ENCODE measurements around the gene TNNT1.

TNNT1 gene

DNA sequence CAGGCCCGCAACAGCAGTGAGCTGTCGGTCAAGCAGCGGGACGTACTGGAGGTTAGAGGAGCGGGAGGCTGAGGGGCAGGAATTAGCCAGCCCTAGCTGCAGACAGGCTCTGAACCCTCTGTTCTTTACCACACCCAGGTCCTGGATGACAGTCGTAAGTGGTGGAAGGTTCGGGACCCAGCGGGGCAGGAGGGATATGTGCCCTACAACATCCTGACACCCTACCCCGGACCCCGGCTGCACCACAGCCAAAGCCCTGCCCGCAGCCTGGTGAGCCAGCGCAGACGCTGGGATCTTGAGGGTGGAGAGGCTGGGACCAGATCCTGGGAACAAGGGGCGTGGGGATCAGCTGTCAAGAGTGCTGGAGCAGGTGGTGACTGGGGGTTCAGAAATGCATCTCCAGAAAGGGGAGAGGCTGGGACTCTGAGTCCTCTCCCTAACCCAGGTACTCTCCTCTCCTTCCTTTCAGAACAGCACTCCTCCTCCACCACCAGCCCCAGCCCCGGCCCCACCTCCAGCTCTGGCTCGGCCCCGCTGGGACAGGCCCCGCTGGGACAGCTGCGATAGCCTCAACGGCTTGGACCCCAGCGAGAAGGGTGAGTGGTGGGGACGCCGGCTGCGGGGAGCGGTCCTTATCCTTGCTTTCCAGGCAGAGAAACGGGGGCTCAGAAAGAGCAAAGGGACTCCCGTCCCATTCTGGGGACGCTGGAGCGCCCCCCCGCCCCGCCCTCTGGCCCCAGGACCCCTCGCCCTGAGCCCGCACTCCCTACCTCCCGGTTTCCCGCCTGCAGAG lies 62.9 kb downstream of the TNNT1 start:
- peaks cover 25% of the 10 kb centered on the region for H3K27me3 ChIP-seq (ENCODE audit: control insufficient read depth, insufficient read depth, low read length)
- H3K36me3 ChIP-seq (ENCODE audit: control insufficient read depth, insufficient read depth, low read length): peaks cover 6% of the 10 kb centered on the region
- H3K9ac ChIP-seq (ENCODE audit: low read depth, low read length): no peak overlapping the region
- no peaks in the 10 kb centered on the region for H3K9me3 ChIP-seq (ENCODE audit: control insufficient read depth, insufficient read depth, low read length)
- H3K27ac ChIP-seq (ENCODE audit: low read depth, low read length): peak overlapping the region; percentile 67
- peak overlapping the region; percentile 71 for H3K4me3 ChIP-seq (ENCODE audit: low read depth, low read length)
- H3K4me1 ChIP-seq (ENCODE audit: control insufficient read depth, insufficient read depth, low read length): peaks cover 21% of the 10 kb centered on the region

DNA sequence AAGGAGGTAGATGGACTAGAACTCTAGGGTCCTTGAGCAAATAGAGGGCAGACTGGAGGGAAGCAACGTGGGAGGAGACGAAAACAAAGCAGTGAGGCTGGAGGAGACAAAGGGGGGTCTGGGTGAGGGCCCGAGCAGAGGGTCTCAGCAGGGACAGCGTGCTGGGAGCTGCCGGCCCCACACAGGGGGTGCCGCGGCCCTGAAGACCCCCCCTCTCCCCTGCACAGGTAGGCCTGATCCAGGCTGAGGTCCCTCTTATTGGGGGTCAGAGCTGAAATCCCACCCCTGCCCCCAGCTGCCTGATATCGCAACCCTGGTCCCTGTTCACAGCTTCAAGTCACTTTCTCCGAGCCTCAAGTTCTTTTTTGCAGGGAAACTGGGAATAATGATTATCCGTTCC lies 64.6 kb downstream of the TNNT1 start:
- Histone ChIP-seq H3K9me3 (ENCODE audit: control insufficient read depth, insufficient read depth, low read length) (no peaks in the 10 kb centered on the region), H3K9ac (ENCODE audit: low read depth, low read length) (no peak overlapping the region), H3K27me3 (ENCODE audit: control insufficient read depth, insufficient read depth, low read length) (peaks cover 30% of the 10 kb centered on the region), H3K36me3 (ENCODE audit: control insufficient read depth, insufficient read depth, low read length) (no peaks in the 10 kb centered on the region), H3K4me3 (ENCODE audit: low read depth, low read length) (no peak overlapping the region), H3K27ac (ENCODE audit: low read depth, low read length) (no peak overlapping the region), H3K4me1 (ENCODE audit: control insufficient read depth, insufficient read depth, low read length) (peaks cover 28% of the 10 kb centered on the region)

DNA sequence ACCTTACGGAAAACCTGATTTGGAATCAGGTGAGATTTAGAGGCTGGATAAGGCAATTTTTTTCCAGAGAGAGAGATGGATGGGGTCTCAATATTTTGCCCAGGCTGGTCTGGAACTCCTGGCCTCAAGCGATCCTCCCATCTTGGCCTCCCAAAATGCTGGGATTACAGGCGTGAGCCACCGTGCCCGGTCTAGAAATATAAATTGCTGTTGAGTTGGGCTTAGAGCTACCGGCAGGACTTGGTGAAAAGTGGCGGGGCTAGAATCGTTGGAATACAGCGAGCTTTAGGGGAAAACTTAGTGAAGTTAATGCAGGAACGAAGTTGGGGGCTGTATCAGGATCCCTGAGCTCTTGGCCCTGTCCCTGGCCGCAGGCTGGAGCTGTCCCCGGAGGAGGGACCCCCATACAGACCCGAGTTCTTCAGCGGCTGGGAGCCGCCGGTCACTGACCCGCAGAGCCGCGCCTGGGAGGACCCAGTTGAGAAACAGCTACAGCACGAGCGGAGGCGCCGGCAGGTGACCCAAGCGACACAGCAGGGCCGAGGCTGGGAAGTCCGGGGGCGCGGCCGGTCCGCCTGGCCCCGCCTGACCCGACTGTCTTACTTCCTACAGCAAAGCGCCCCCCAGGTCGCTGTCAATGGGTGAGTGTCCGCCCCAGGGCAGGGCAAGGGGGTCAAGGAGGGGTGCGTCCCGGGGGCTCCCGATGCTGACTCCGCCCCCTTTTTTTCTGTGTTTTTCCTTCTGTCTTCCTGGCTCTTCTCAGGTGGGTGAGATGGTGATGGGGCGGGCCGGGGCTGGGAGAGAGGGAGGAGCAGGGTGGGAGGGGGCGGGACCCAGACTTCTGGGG lies 65.8 kb downstream of the TNNT1 start:
- Histone ChIP-seq H3K27ac (ENCODE audit: low read depth, low read length) (no peak overlapping the region), H3K4me1 (ENCODE audit: control insufficient read depth, insufficient read depth, low read length) (peaks cover 23% of the 10 kb centered on the region; the same call in 1 of the 2 replicates), H3K4me3 (ENCODE audit: low read depth, low read length) (no peak overlapping the region), H3K36me3 (ENCODE audit: control insufficient read depth, insufficient read depth, low read length) (no peaks in the 10 kb centered on the region), H3K9ac (ENCODE audit: low read depth, low read length) (no peak overlapping the region), H3K9me3 (ENCODE audit: control insufficient read depth, insufficient read depth, low read length) (no peaks in the 10 kb centered on the region), H3K27me3 (ENCODE audit: control insufficient read depth, insufficient read depth, low read length) (peaks cover 36% of the 10 kb centered on the region)

Measured in HUES48 (cell line).